GM19438 (cell line): ENCODE measurements around the gene FBXW4.

Experiments used
- ATAC-seq: cut with Tn5 transposase; IDR thresholded peaks from one replicate; pipeline ENCODE4 v1.9.1; 2021; ENCODE audit warnings: low read depth; ENCODE audit not compliant: unreplicated experiment

Gene FBXW4

DNA sequence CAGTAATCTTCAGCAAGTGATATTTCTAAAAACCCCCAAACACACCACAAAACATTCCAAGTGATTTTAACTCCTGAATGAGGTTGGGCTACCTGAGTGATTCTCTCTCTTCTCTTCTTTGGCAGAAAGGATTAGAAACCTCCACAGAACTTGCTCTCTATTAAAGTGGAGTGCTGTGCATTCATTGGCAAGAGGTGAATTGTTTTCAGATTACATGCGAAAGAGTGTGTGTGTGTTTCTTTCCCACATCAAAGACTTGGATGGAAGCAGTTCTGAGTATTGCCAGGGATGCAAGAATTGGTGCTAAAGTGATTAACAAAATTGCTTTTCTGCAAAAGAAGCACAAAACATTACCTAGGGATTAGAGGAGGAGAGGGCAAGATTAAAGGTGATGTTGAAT is 13.1 kb upstream of the FBXW4 start:
- no peak for ATAC-seq

GRCh38 chr10:101704331-101704730 is 9.4 kb upstream of the FBXW4 start:
- no peak for ATAC-seq

DNA sequence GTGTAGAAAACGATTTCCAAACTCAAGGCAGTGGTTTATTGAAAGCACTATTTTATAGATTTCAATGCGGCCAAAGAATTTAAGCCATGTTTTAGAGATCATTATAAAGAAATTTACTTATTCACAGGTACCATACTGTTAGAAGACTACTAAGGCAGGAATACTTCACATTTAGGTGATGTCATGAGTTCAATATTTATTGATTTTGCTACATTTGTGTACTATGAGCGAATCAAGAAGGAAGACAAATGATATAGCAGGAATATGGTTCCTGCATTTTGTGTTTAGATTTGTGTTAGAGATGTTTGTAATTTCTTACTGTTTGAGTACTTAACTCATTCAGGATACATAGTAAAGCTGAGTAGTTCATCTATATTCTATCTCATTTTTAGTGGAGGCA is 1.7 kb upstream of the FBXW4 start:
- no peak for ATAC-seq

DNA sequence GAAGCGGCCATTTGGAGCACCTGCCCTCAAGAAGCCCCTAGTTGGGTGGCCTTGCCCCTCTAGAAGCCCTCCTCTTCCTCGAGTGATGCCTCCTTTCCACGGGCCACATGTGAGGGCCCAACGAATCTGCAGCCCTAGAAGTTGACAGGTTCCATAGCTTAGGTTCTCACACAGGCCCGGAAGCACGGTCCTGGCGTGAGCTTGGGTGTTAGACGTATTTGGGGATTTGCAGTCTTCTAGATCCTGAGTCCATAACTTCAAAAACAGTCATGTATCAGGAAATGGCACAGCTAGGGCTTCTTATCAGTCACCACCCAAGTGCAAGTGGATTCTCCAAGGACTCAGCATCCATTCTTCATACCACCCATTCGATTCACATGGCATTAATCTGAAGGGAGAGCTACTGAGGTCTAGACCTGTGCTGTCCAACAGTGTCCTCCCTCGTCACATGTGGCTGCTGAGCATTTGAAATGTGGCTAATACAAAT is 477 bp upstream of the FBXW4 start:
- no peak for ATAC-seq

DNA sequence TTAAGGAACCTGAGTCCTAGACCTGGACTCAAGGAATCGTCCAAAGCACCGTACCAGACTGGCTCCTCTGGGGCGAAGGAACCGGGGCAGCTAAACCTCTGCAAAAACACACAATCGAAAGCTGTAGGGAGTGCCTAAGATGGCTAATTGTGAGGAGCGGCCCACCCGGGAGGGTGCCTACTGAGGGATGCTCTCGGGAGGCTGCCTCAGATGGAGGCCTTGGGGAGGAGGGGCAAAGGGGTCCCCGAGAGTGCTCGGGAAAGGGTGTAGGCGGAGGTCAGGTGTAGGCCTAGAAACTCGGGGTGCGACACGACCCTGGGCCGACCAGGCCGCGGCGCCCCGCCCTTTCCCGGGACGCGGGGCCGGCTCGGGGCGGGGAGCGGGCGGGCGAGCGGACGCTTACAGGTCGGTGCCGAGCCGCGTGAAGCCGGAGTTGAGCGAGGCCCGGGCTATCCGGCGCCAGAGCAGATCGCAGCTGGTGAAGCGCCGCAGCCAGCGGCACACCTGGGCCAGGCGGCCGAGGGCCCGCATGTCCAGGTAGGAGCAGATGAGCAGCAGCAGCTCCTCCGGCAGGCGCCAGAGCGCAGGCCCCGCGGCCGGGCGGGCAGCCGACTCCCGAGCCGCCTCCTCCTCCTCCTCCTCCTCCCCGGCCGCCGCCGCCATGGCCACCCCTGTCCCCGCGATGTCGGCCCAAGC is 844 bp downstream of the FBXW4 start:
- peak; percentile 62 for ATAC-seq

- peak; percentile 18 for ATAC-seq
Measured at GRCh38 chr10:101693651-101693977, 1.4 kb downstream of the FBXW4 start.

DNA sequence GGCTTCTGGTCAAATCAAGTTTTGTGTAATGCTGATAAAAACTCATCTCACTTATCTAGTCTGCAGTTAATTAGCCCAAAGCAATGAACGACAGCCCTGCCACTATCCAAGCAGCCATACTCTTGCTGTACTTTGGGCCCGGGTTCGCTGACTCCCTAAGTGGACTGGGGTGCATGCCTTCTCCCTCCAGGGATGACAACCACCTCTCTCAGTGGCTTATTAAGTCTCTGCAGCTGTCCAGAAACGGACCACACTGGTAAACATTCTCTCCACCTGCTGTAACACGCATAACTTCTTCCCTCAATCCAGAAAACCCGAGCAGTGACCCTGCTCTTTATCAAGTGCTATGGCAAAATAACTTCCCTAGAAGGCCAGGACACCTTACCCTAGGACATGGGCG is 3.9 kb downstream of the FBXW4 start:
- ATAC-seq: no peak

GRCh38 chr10:101690461-101690860 is 4.5 kb downstream of the FBXW4 start:
- no peak for ATAC-seq

GRCh38 chr10:101687071-101687658 is 7.8 kb downstream of the FBXW4 start:
- no peak for ATAC-seq

DNA sequence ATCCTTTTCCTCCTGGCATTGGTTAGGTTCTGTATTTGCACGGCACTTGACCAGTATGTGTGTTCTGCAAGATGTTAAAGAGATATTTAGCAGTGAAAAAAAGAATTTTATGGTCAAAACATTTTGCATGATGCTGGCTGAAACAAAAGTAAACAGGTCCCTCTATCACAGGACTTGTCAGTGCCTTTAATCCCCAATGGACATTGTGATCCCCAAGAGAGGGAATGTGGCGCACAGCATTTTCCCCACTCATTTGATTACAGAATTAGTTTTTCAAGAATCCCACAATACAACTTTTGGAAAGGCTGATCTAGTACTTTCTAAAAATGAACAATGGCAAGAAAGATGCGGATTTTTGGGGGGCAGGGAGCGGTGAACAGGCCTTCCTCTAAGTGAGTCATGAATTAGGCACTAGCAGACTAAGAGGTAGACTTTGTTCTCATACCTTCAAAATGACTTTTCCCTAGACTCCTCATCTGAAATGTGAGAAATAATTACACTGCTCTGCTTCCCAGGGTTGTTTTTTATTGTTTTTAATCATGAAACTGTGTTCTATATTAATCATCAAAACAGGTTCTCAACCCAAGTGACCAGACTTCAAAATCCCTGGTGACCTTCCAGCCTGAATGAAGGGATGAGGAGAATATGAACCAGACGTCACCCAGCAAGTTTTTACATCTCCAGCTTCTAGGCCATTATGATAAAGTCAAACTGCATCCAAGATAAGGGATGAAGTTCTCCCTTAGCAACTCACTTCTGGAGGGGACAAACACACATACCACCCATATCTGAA is 8.6 kb downstream of the FBXW4 start:
- no peak for ATAC-seq

DNA sequence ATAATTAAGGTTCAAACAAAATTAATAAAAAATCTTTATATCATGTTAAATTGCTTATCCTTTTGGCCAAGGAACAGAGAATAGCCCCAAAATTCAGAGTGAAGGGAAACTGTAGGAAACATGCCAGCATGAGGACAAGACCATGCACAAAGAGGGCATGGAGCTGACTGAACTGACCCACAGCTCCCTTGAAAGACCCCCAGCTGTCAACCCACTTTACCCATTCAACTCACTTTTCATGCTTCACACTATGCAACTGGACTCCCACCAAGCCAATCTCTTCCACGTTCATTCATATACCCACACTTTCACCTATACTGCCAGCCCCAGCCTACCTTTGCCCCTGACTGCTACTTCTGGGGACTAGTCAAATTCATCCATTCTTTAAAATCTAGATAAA is 10.2 kb downstream of the FBXW4 start:
- ATAC-seq: no peak

GRCh38 chr10:101683276-101683675 is 11.7 kb downstream of the FBXW4 start:
- ATAC-seq: no peak

DNA sequence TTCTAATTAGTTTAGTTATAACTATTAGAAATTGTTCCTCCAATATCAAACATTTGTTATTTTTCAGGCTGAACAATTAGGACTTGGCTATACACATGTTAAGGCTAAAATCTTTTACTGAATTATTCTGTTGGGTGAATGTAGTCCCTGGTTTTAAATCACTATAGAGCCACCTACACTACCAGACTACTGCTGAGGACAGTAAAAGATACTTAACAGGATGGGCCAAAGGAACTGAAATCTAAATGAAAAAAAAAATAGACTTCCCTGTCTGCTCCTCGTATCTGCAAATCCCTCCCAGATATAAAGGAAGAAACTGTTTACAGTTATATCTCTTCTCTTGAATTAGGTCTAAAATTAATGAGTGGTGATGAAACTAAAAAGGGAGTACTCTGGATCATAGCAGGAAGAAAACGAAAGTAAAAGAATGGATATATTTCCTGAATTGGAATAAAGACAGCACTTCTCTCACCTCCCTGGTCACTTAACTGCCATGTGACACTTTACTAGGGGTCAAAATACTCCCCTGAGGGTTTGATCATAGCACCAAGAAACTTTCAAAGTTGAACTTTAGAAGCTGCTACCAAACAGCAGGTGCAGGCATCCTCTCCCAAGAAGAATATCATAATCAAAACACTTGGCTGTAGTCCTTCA is 12.7 kb downstream of the FBXW4 start:
- ATAC-seq: no peak

GRCh38 chr10:101676565-101676964 is 18.4 kb downstream of the FBXW4 start:
- no peak for ATAC-seq

GRCh38 chr10:101675115-101675514 is 19.9 kb downstream of the FBXW4 start:
- no peak for ATAC-seq

- no peak for ATAC-seq
Measured at GRCh38 chr10:101672536-101672935, 22.4 kb downstream of the FBXW4 start.

DNA sequence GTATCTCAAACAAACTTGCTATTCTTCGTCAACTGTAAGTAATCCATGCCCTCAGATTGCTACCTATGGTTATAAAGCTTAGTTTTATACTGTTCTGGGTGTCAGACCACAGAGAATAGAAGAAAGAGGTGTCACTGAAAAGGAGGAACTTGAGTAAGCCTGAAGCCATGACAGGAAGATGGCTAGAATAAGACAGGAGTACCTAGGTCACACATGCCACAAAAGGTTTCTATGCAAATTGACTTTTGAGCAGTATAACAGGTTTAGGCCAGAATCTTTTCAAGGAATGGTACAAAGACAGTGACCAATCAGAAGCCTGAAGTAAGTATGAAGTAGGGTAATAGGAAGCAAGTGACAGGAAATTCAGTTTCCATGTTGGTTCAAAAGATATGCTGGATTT is 23.5 kb downstream of the FBXW4 start:
- no peak for ATAC-seq

DNA sequence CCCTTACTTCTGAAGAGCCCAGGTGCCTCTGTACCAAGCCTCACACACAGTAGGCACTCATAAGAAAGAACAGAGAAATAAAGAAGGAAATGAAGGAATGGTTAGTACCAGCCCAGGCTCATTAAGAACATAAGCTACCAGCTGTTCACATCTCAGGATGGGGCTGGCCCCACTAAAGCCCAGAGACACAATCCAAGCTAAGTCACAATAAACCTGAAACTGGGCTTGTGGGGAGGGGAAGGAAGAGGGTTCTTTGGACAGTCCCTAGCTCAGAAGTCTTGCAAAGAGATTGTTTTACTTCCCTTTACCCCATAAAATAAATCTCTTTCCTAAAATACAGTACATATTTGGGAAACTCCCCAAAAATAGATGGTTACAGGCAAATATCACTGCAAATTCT is 24.3 kb downstream of the FBXW4 start:
- no peak for ATAC-seq

- no peak for ATAC-seq
Measured at GRCh38 chr10:101669181-101669580, 25.8 kb downstream of the FBXW4 start.

- no peak for ATAC-seq
Measured at GRCh38 chr10:101668566-101668965, 26.4 kb downstream of the FBXW4 start.

- no peak for ATAC-seq
Measured at GRCh38 chr10:101666083-101666482, 28.9 kb downstream of the FBXW4 start.
